Activated B cell treated with CpG ODN at 0.5 μM for 24 hours (primary cell): ENCODE data around the gene KAZN. TPM values are rescaled to one million over a fixed set of nuclear protein-coding genes. Genes with fewer than 3 reads are reported as not detected.

Experiments
- ATAC-seq: fragments of 200-7000 bp; cut with Tn5 transposase; one replicate; pipeline ENCODE4 v1.10.0; 2021; ENCODE audit warnings: low read depth, mild to moderate bottlenecking, moderate library complexity
- CTCF ChIA-PET: fragments of 350-600 bp; sonication (Branson Sonifier 250); formaldehyde crosslinking; loops from one replicate; lab custom pipeline; 2021; ENCODE audit warnings: antibody characterized with exemption; lab: Charles Lee
- POLR2A ChIA-PET: fragments of 350-600 bp; sonication (Branson Sonifier 250); formaldehyde crosslinking; loops from one replicate; lab custom pipeline; 2021; ENCODE audit warnings: antibody characterized with exemption; lab: Charles Lee
- DNase-seq: peaks from one replicate; pipeline ENCODE4 v3.0.0; 2022
- H3K27ac Mint-ChIP-seq: one replicate; pipeline ENCODE4 v1.8.0; 2020; ENCODE audit warnings: mixed read lengths
- H3K27me3 Mint-ChIP-seq: one replicate; pipeline ENCODE4 v1.8.0; 2021; ENCODE audit warnings: mixed read lengths
- H3K36me3 Mint-ChIP-seq: one replicate; pipeline ENCODE4 v1.8.0; 2021; ENCODE audit warnings: low read depth, mixed read lengths
- H3K4me1 Mint-ChIP-seq: one replicate; pipeline ENCODE4 v1.8.0; 2021; ENCODE audit warnings: mixed read lengths
- H3K4me3 Mint-ChIP-seq: one replicate; pipeline ENCODE4 v1.8.0; 2020; ENCODE audit warnings: mild to moderate bottlenecking, mixed read lengths
- H3K9me3 Mint-ChIP-seq: one replicate; pipeline ENCODE4 v1.8.0; 2020; ENCODE audit warnings: mixed read lengths
- CTCF ChIP-seq: fragments of 200-600 bp; IDR thresholded peaks from one replicate; pipeline ENCODE4 v1.8.0; 2022; ENCODE audit warnings: antibody characterized with exemption, mild to moderate bottlenecking
- intact Hi-C: fragments of 100-400 bp; cut with micrococcal nuclease; formaldehyde crosslinking; loops from one replicate; pipeline ENCODE4 v1.15.1; 2024
- total RNA-seq: library from RNA; stranded (reverse); gene quantifications from 2 replicates; pipeline ENCODE4 v1.2.3, GENCODE V29; 2022

The KAZN gene
- total RNA-seq, 1 donor from 2014 or later = 0.73 TPM

- DNase-seq = no peak
- intact Hi-C loops = no loop called here
- ATAC-seq = no peak
- ChIA-PET CTCF (no interaction called here), POLR2A (no interaction called here)
- Mint-ChIP-seq H3K4me1 (no peaks in the 10 kb centered on the region), H3K9me3 (no peaks in the 10 kb centered on the region), H3K27me3 (peaks cover 15% of the 10 kb centered on the region), H3K4me3 (no peak overlapping the region), H3K27ac (no peak overlapping the region), H3K36me3 (no peaks in the 10 kb centered on the region)
- no peak for TF ChIP-seq CTCF
Observed at GRCh38 chr1:14873677-14874076, 275.2 kb downstream of the KAZN start.

GRCh38 chr1:14875524-14876509 is 277.3 kb downstream of the KAZN start:
- CTCF ChIA-PET = no interaction called here
- Mint-ChIP-seq H3K4me3 (no peak overlapping the region), H3K27me3 (peaks cover 14% of the 10 kb centered on the region), H3K4me1 (peaks cover 2% of the 10 kb centered on the region), H3K9me3 (no peaks in the 10 kb centered on the region), H3K27ac (no peak overlapping the region), H3K36me3 (no peaks in the 10 kb centered on the region)
- TF ChIP-seq CTCF = no peak
- POLR2A ChIA-PET = no interaction called here
- ATAC-seq (no peak), DNase-seq (no peak)
- intact Hi-C loops = no loop called here

GRCh38 chr1:14876747-14877146 is 278.3 kb downstream of the KAZN start:
- no peaks in the 10 kb centered on the region for H3K36me3 Mint-ChIP-seq
- ChIA-PET CTCF (no interaction called here), POLR2A (no interaction called here)
- H3K9me3 Mint-ChIP-seq = no peaks in the 10 kb centered on the region
- intact Hi-C loops = no loop called here
- peaks cover 11% of the 10 kb centered on the region for H3K27me3 Mint-ChIP-seq
- H3K4me3 Mint-ChIP-seq = no peak overlapping the region
- no peak for TF ChIP-seq CTCF
- no peak overlapping the region for H3K27ac Mint-ChIP-seq
- H3K4me1 Mint-ChIP-seq = peaks cover 7% of the 10 kb centered on the region
- ATAC-seq = no peak
- DNase-seq = no peak

DNA sequence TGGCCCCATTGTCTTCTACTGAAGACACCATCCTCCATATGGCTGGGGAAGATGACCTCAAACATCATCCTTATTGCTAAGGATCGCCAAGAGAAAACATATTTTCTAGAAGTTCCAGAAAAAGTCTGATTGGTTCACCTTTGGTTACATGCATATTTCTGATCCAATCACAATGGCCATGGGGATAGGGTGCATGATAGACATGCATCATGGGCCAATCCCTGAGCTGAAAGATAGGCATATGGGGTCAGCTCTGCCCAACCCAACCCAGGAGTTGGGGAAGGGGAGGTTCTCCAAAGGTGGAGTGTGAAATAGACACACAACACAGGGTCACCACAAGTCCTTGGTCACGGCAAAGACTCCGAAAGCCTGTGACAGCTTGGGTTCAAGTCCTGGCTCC is 278.7 kb downstream of the KAZN start:
- no peaks in the 10 kb centered on the region for H3K36me3 Mint-ChIP-seq
- H3K27ac Mint-ChIP-seq = no peak overlapping the region
- DNase-seq (no peak), ATAC-seq (no peak)
- CTCF ChIA-PET = no interaction called here
- no peak for TF ChIP-seq CTCF
- H3K9me3 Mint-ChIP-seq = no peaks in the 10 kb centered on the region
- H3K4me1 Mint-ChIP-seq = peaks cover 12% of the 10 kb centered on the region
- no peak overlapping the region for H3K4me3 Mint-ChIP-seq
- POLR2A ChIA-PET = no interaction called here
- H3K27me3 Mint-ChIP-seq = peaks cover 9% of the 10 kb centered on the region
- intact Hi-C loops = no loop called here

- intact Hi-C loops = no loop called here
- ATAC-seq (no peak), DNase-seq (no peak)
- H3K36me3 Mint-ChIP-seq = no peaks in the 10 kb centered on the region
- POLR2A ChIA-PET = no interaction called here
- no peak overlapping the region for H3K27ac Mint-ChIP-seq
- peaks cover 9% of the 10 kb centered on the region for H3K27me3 Mint-ChIP-seq
- H3K9me3 Mint-ChIP-seq = no peaks in the 10 kb centered on the region
- peaks cover 17% of the 10 kb centered on the region for H3K4me1 Mint-ChIP-seq
- CTCF ChIA-PET = no interaction called here
- H3K4me3 Mint-ChIP-seq = no peak overlapping the region
- TF ChIP-seq CTCF = no peak
Observed at GRCh38 chr1:14878124-14878523, 279.6 kb downstream of the KAZN start.
